GM23338 (cell line): ENCODE data around the gene CRYGD. TPM values are rescaled to one million over a fixed set of nuclear protein-coding genes. Genes with fewer than 3 reads are reported as not detected.
A peak's percentile ranks its signal among the peaks of the same experiment; 100 is the strongest.

Source experiments
- ATAC-seq: fragments of 200-7000 bp; cut with Tn5 transposase; 3 replicates; pipeline ENCODE4 v1.9.1; 2020
- DNase-seq: peaks from one replicate; pipeline ENCODE4 v3.0.0-alpha.2; 2015; ENCODE audit warnings: low spot score
- H2AFZ ChIP-seq: fragments of 200-600 bp; sonication (generic); 2 replicates; pipeline ENCODE4 v1.8.0; 2016; ENCODE audit warnings: antibody characterized with exemption, mild to moderate bottlenecking, moderate library complexity
- H3F3A ChIP-seq: fragments of 200-600 bp; sonication (generic); replicated peaks from 2 replicates; pipeline ENCODE4 v1.8.0; 2017; ENCODE audit warnings: antibody characterized with exemption, mixed run types, low read depth
- H3K27ac ChIP-seq: fragments of 200-600 bp; sonication (generic); 2 replicates; pipeline ENCODE4 v1.6.1; 2016; ENCODE audit warnings: low read depth
- H3K27me3 ChIP-seq: fragments of 200-600 bp; sonication (generic); 2 replicates; pipeline ENCODE4 v1.8.0; 2016; ENCODE audit warnings: mild to moderate bottlenecking, mixed run types, moderate library complexity; ENCODE audit not compliant: insufficient read depth
- H3K36me3 ChIP-seq: fragments of 200-600 bp; sonication (generic); 2 replicates; pipeline ENCODE4 v1.8.0; 2016; ENCODE audit warnings: mild to moderate bottlenecking; ENCODE audit not compliant: insufficient read depth
- H3K4me1 ChIP-seq: fragments of 200-600 bp; sonication (generic); 2 replicates; pipeline ENCODE4 v1.8.0; 2016; ENCODE audit warnings: mild to moderate bottlenecking, moderate library complexity; ENCODE audit not compliant: insufficient read depth
- H3K4me2 ChIP-seq: fragments of 200-600 bp; sonication (generic); 2 replicates; pipeline ENCODE4 v1.7.1; 2017; ENCODE audit warnings: mixed run types
- H3K4me3 ChIP-seq: fragments of 200-600 bp; sonication (generic); 2 replicates; pipeline ENCODE4 v1.6.1; 2016; ENCODE audit warnings: mixed run types
- H3K79me2 ChIP-seq: fragments of 200-600 bp; sonication (generic); replicated peaks from 2 replicates; pipeline ENCODE4 v1.8.0; 2017; ENCODE audit warnings: mild to moderate bottlenecking; ENCODE audit not compliant: insufficient read depth
- H3K9me2 ChIP-seq: fragments of 200-600 bp; sonication (generic); 2 replicates; pipeline ENCODE4 v1.8.0; 2017; ENCODE audit not compliant: insufficient read depth
- H4K20me1 ChIP-seq: fragments of 200-600 bp; sonication (generic); replicated peaks from 2 replicates; pipeline ENCODE4 v1.8.0; 2017; ENCODE audit warnings: mild to moderate bottlenecking; ENCODE audit not compliant: insufficient read depth
- H3K27ac Mint-ChIP-seq: 2 replicates; pipeline ENCODE4 v1.8.0; 2020; ENCODE audit warnings: inconsistent platforms, mild to moderate bottlenecking, moderate library complexity, mixed read lengths
- H3K27me3 Mint-ChIP-seq: 3 replicates; pipeline ENCODE4 v1.8.0; 2022; ENCODE audit warnings: low read depth, mild to moderate bottlenecking, moderate library complexity, mixed read lengths, inconsistent platforms; ENCODE audit not compliant: insufficient read depth, poor library complexity
- H3K36me3 Mint-ChIP-seq: 3 replicates; pipeline ENCODE4 v1.8.0; 2021; ENCODE audit warnings: low read depth, mild to moderate bottlenecking, inconsistent platforms, moderate library complexity, mixed read lengths
- H3K4me1 Mint-ChIP-seq: 3 replicates; pipeline ENCODE4 v1.8.0; 2020; ENCODE audit warnings: mild to moderate bottlenecking, inconsistent platforms, mixed read lengths
- H3K4me3 Mint-ChIP-seq: 3 replicates; pipeline ENCODE4 v1.8.0; 2021; ENCODE audit warnings: moderate library complexity, mild to moderate bottlenecking, inconsistent platforms, mixed read lengths
- H3K9me3 Mint-ChIP-seq: 3 replicates; pipeline ENCODE4 v1.8.0; 2020; ENCODE audit warnings: moderate library complexity, mild to moderate bottlenecking, inconsistent platforms, mixed read lengths
- NANOG ChIP-seq: IDR thresholded peaks from 2 replicates; pipeline ENCODE4 v1.6.1; 2016; ENCODE audit warnings: antibody characterized with exemption, borderline replicate concordance
- STAT1 ChIP-seq: IDR thresholded peaks from one replicate; pipeline ENCODE4 v1.6.1; 2016; ENCODE audit warnings: antibody characterized with exemption; ENCODE audit not compliant: unreplicated experiment
- ZNF462 ChIP-seq: fragments of 250-450 bp; sonication (Bioruptor Pico); IDR thresholded peaks from 2 replicates; pipeline ENCODE4 v1.5.0; 2020; ENCODE audit warnings: mild to moderate bottlenecking, moderate library complexity
- polyA plus RNA-seq: library from polyadenylated mRNA; unstranded; fragments of >200 nt; fragmentation: Nextera tagmentation; extraction: Ambion mirVana; gene quantifications from 2 replicates; pipeline ENCODE4 v1.2.1, GENCODE V29; 2016
- total RNA-seq: library from RNA; depleted of rRNA; stranded (reverse); fragments of >200 nt; shearing (Covaris generic); gene quantifications from 2 replicates; pipeline ENCODE4 v1.2.3, GENCODE V29; 2014

CRYGD gene
- total and polyA plus RNA-seq, 2 experiments from 2014 or later: 3.4 to 23.9 TPM

- H3K9me2 ChIP-seq: no peaks in the 10 kb centered on the region; the same call in 1 of the 2 replicates
- TF ChIP-seq NANOG: no peak
- ATAC-seq (no peak), DNase-seq (no peak)
- peaks cover 27% of the 10 kb centered on the region for H3K9me3 Mint-ChIP-seq
- no peaks in the 10 kb centered on the region for H3F3A ChIP-seq
- no peak overlapping the region for H3K4me2 ChIP-seq
- peaks cover 3% of the 10 kb centered on the region for H3K27me3 Mint-ChIP-seq
- H3K4me1 ChIP-seq: no peaks in the 10 kb centered on the region
- no peak overlapping the region for H3K27ac ChIP-seq
- H2AFZ ChIP-seq: no peak overlapping the region
- H4K20me1 ChIP-seq: no peaks in the 10 kb centered on the region
- H3K27me3 ChIP-seq: no peaks in the 10 kb centered on the region
- no peaks in the 10 kb centered on the region for H3K36me3 ChIP-seq
- no peak overlapping the region for H3K27ac Mint-ChIP-seq
- no peaks in the 10 kb centered on the region for H3K4me1 Mint-ChIP-seq
- H3K36me3 Mint-ChIP-seq: peaks cover 26% of the 10 kb centered on the region
- no peak overlapping the region for H3K4me3 Mint-ChIP-seq
- H3K79me2 ChIP-seq: no peaks in the 10 kb centered on the region
- no peak overlapping the region for H3K4me3 ChIP-seq
Observed at GRCh38 chr2:208135794-208136715, 11.7 kb upstream of the CRYGD start.

- peak overlapping the region; percentile 56; the same call in 1 of the 2 replicates for H2AFZ ChIP-seq
- H3K4me3 ChIP-seq: no peak overlapping the region
- no peaks in the 10 kb centered on the region; the same call in 1 of the 2 replicates for H3K9me2 ChIP-seq
- H3F3A ChIP-seq: no peaks in the 10 kb centered on the region
- no peak overlapping the region for H3K27ac Mint-ChIP-seq
- H3K4me3 Mint-ChIP-seq: no peak overlapping the region
- H3K27me3 Mint-ChIP-seq: peaks cover 3% of the 10 kb centered on the region
- no peak for ATAC-seq
- H3K79me2 ChIP-seq: no peaks in the 10 kb centered on the region
- no peaks in the 10 kb centered on the region for H3K4me1 ChIP-seq
- H3K27ac ChIP-seq: no peak overlapping the region
- H4K20me1 ChIP-seq: no peaks in the 10 kb centered on the region
- TF ChIP-seq STAT1 (no peak), ZNF462 (CRISPR knock-in tag) (no peak)
- H3K9me3 Mint-ChIP-seq: peaks cover 27% of the 10 kb centered on the region
- H3K4me1 Mint-ChIP-seq: no peaks in the 10 kb centered on the region
- H3K4me2 ChIP-seq: no peak overlapping the region
- H3K36me3 Mint-ChIP-seq: peaks cover 26% of the 10 kb centered on the region
- no peaks in the 10 kb centered on the region for H3K36me3 ChIP-seq
- DNase-seq: no peak
- H3K27me3 ChIP-seq: no peaks in the 10 kb centered on the region
Observed at GRCh38 chr2:208134928-208135586, 10.7 kb upstream of the CRYGD start.
